Nephron progenitor cell (in vitro differentiated cells): ENCODE data around the gene RSU1.

ENCODE experiments used
- DNase-seq: peaks from one replicate; pipeline ENCODE4 v3.0.0; 2021
- H3K27ac Mint-ChIP-seq: 2 replicates; pipeline ENCODE4 v1.8.0; 2021; ENCODE audit warnings: mild to moderate bottlenecking, moderate library complexity, mixed read lengths
- H3K27me3 Mint-ChIP-seq: 2 replicates; pipeline ENCODE4 v1.8.0; 2021; ENCODE audit warnings: mild to moderate bottlenecking, low read depth, mixed read lengths; ENCODE audit not compliant: poor library complexity
- H3K36me3 Mint-ChIP-seq: 2 replicates; pipeline ENCODE4 v1.8.0; 2021; ENCODE audit warnings: low read depth, mixed read lengths
- H3K4me1 Mint-ChIP-seq: 2 replicates; pipeline ENCODE4 v1.8.0; 2021; ENCODE audit warnings: mixed read lengths
- H3K4me3 Mint-ChIP-seq: 2 replicates; pipeline ENCODE4 v1.8.0; 2021; ENCODE audit warnings: mild to moderate bottlenecking, moderate library complexity, mixed read lengths
- H3K9me3 Mint-ChIP-seq: 2 replicates; pipeline ENCODE4 v1.8.0; 2021; ENCODE audit warnings: mild to moderate bottlenecking, moderate library complexity, mixed read lengths
- TF ChIP-seq, protein P1 (sequence below): fragments of 200-600 bp; sonication (generic); IDR thresholded peaks from 2 replicates; pipeline ENCODE4 v1.5.0; 2021; ENCODE audit warnings: antibody characterized with exemption

The RSU1 gene

GRCh38 chr10:16611037-16611436 lies 206.2 kb downstream of the RSU1 start:
- peaks cover 2% of the 10 kb centered on the region for H3K27me3 Mint-ChIP-seq
- peaks cover 13% of the 10 kb centered on the region for H3K9me3 Mint-ChIP-seq
- TF ChIP-seq, protein P1, sequence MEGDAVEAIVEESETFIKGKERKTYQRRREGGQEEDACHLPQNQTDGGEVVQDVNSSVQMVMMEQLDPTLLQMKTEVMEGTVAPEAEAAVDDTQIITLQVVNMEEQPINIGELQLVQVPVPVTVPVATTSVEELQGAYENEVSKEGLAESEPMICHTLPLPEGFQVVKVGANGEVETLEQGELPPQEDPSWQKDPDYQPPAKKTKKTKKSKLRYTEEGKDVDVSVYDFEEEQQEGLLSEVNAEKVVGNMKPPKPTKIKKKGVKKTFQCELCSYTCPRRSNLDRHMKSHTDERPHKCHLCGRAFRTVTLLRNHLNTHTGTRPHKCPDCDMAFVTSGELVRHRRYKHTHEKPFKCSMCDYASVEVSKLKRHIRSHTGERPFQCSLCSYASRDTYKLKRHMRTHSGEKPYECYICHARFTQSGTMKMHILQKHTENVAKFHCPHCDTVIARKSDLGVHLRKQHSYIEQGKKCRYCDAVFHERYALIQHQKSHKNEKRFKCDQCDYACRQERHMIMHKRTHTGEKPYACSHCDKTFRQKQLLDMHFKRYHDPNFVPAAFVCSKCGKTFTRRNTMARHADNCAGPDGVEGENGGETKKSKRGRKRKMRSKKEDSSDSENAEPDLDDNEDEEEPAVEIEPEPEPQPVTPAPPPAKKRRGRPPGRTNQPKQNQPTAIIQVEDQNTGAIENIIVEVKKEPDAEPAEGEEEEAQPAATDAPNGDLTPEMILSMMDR = no peak
- H3K36me3 Mint-ChIP-seq = no peaks in the 10 kb centered on the region
- H3K27ac Mint-ChIP-seq = no peak overlapping the region
- H3K4me1 Mint-ChIP-seq = no peaks in the 10 kb centered on the region
- no peak overlapping the region for H3K4me3 Mint-ChIP-seq
- no peak for DNase-seq

GRCh38 chr10:16609211-16609610 lies 208.0 kb downstream of the RSU1 start:
- DNase-seq = no peak
- no peaks in the 10 kb centered on the region for H3K9me3 Mint-ChIP-seq
- H3K27ac Mint-ChIP-seq = no peak overlapping the region
- H3K27me3 Mint-ChIP-seq = no peaks in the 10 kb centered on the region
- TF ChIP-seq, protein P1 = no peak
- no peaks in the 10 kb centered on the region for H3K36me3 Mint-ChIP-seq
- H3K4me1 Mint-ChIP-seq = no peaks in the 10 kb centered on the region
- H3K4me3 Mint-ChIP-seq = no peak overlapping the region

DNA sequence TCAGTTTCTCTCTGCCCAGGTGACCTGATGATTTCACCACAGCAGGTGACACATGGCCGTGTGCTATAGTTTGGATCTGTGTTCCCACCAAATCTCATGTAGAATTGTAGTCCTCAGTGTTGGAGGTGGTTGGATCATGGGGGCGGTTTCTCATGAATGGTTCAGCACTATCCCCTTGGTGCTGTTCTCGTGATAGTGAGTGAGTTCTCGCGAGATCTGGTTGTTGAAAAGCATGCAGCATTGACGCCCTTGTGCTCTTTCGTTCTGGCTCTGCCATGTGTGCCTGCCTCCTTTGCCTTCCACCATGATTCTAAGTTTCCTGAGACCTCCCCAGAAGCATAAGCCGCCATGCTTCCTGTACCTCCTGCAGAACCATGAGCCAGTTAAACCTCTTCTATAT lies 210.3 kb downstream of the RSU1 start:
- H3K36me3 Mint-ChIP-seq = no peaks in the 10 kb centered on the region
- no peak overlapping the region for H3K4me3 Mint-ChIP-seq
- TF ChIP-seq, protein P1 = no peak
- no peak overlapping the region for H3K27ac Mint-ChIP-seq
- no peaks in the 10 kb centered on the region for H3K9me3 Mint-ChIP-seq
- H3K27me3 Mint-ChIP-seq = no peaks in the 10 kb centered on the region
- DNase-seq = no peak
- H3K4me1 Mint-ChIP-seq = no peaks in the 10 kb centered on the region

DNA sequence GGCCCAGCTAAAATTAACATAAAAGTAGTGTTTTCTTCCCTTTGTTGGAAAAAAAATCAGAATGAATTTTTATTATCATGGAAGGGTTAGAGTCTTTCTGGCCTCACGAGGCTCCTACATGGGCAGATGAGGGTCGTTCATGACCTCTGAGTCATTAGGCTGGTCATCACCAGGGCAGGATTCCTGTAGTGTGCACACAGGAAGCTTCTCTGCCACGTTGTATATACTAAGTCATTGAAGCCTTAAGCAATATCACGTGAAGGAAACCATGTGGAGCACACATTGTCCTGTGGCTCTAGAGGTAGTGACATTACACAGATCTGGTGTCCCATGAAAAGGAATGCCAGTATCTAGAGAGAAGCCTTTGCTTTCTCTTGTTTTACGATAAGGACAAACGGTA lies 210.8 kb downstream of the RSU1 start:
- no peak overlapping the region for H3K4me3 Mint-ChIP-seq
- DNase-seq = no peak
- TF ChIP-seq, protein P1 = no peak
- no peaks in the 10 kb centered on the region for H3K4me1 Mint-ChIP-seq
- H3K27ac Mint-ChIP-seq = no peak overlapping the region
- H3K9me3 Mint-ChIP-seq = no peaks in the 10 kb centered on the region
- H3K36me3 Mint-ChIP-seq = no peaks in the 10 kb centered on the region
- no peaks in the 10 kb centered on the region for H3K27me3 Mint-ChIP-seq

DNA sequence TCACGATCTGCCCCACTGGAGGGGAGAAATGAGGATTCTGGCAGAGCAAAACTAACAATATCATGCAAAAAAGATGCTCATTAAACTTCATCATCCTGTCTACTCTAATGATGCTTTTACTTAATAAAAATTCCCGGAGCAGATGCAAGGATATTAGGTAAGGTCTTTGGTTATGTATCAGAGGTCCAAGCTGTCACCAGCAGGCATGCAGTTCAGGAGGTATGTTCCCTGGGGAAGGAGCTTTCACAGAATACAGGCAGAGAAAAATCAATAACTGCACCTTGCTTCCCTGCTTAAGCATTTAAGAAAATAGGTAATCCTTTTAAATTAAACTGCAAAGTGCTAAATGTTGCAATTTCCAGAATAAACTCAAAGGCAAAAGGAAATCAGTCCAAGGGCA lies 213.9 kb downstream of the RSU1 start:
- H3K27ac Mint-ChIP-seq = no peak overlapping the region
- no peaks in the 10 kb centered on the region for H3K4me1 Mint-ChIP-seq
- H3K4me3 Mint-ChIP-seq = no peak overlapping the region
- no peaks in the 10 kb centered on the region for H3K27me3 Mint-ChIP-seq
- TF ChIP-seq, protein P1 = no peak
- H3K36me3 Mint-ChIP-seq = no peaks in the 10 kb centered on the region
- no peak for DNase-seq
- H3K9me3 Mint-ChIP-seq = no peaks in the 10 kb centered on the region

GRCh38 chr10:16602104-16602775 lies 215.0 kb downstream of the RSU1 start:
- DNase-seq = no peak
- H3K27me3 Mint-ChIP-seq = no peaks in the 10 kb centered on the region
- no peak overlapping the region for H3K27ac Mint-ChIP-seq
- no peaks in the 10 kb centered on the region for H3K4me1 Mint-ChIP-seq
- no peak overlapping the region for H3K4me3 Mint-ChIP-seq
- no peaks in the 10 kb centered on the region for H3K9me3 Mint-ChIP-seq
- TF ChIP-seq, protein P1 = no peak
- H3K36me3 Mint-ChIP-seq = no peaks in the 10 kb centered on the region
